ENCODE results near the gene KLHDC7B. TPM values are rescaled to one million over a fixed set of nuclear protein-coding genes. Genes with fewer than 3 reads are reported as not detected.
"Not testable (repeated sequence)": the region's sequence is repeated elsewhere in the genome, so short reads cannot be mapped to it uniquely, and the experiment has no call there.

KLHDC7B gene
- total RNA-seq, 1 donor from 2014 or later = not detected

DNA sequence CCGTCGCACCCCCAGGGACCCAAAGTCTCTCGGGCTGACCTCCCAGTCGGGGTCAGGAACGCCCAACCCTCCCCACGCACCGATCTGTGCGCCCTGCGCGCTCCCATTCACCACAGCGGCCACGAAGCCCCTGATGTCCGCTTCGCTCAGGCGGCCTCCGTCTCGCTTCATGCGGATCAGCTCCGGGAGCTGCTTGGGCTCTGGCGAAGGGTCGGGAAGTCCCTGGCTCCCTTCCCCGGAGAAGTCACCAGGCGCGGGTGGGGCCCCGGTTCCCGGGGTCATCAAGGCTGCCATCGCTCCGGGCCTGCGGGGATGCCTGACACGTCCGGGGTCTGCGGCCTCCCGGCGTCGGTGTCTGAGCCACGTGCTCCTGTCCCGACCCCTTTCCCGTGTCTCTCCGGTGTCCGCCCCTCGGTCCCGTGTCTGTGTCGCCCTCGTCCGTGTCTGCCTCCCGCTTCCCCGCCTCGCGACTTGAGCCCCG is 16.2 kb upstream of the KLHDC7B start:
- no peak for DNase-seq (ENCODE audit: low read depth in 2 of 2)

DNA sequence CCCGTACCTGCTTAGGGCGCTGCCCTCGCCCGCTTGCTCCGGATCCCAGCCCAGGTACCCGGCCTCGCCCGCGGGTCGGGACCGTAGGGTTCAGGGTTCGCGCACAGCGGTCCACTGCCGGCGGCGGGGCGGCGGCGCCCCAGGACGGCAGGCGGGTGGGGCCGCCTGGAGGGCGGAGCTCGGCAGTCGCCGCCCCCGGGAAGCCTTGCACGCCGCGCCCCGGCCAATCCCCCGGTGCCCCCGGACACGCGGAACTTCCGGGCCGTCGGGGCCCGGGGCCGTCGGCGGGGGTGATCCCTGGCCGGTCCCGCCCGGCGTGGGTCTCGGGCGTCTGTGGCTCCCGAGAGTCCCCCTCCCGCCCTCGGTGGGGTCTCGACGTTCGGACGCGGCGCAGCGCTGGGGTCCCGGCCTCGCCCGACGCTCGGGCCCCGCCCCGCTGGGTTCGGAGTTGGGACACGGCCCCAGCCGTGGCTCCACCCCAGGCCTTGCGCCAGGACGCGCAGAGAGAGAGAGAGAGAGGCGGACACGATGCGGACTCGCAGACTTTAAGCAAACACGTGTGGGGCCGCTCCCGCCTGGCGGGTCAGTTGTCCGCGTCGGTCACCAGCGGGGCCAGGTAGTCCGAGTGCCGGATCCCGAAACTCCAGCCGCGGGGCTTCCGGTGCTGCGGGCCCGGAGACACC is 15.7 kb upstream of the KLHDC7B start, which contains the start of gene TYMP:
TSS of gene TYMP (minus strand) at position 116 of the 683 bp plus-strand sequence. CDS start 303 bp downstream, outside the sequence.
- peak; percentile 66 to 70 for DNase-seq (ENCODE audit: low read depth in 2 of 2)

DNA sequence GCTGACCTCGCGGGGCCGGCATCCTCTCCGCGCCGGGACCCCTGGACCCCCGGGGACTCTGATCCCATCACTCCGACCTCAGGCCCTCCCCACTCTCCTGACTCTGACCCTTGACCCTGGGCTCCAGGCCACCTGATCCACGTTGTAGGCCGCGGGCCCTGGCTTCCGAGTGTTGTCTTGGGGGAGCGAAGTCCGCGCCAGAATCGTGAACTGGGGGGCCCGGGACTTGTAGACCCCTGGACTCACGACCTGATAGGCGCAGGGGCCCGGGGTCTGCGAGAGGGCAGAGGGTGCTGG is 15.2 kb upstream of the KLHDC7B start:
- DNase-seq (ENCODE audit: low read depth in 2 of 2) = no peak

GRCh38 chr22:50530877-50531545 is 14.7 kb upstream of the KLHDC7B start:
- DNase-seq (ENCODE audit: low read depth in 2 of 2) = peak; percentile 57 to 78

DNA sequence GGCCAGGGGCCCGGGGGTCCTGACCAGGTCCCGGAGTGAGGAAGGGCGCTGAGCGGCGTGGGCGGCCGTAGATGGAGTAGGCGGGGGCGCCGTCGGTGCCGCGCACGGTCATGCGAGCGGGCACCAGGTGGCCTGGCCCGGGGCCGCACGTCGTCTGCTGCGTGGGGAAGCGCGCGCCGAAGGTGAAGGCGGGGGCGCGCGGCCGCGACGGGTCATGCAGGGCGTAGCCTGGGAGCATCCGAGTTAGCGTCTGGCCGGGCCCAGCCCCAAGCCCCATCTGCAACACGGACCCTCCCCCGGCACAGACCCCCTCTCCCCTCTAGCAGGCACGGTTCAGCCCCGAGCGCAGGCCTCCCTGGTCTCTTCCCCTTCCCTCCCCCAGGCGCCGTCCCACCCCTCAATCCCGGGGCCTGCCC is 14.1 kb upstream of the KLHDC7B start:
- peak in 1 of 2 donors; percentile 58 for DNase-seq (ENCODE audit: low read depth in 2 of 2)

DNA sequence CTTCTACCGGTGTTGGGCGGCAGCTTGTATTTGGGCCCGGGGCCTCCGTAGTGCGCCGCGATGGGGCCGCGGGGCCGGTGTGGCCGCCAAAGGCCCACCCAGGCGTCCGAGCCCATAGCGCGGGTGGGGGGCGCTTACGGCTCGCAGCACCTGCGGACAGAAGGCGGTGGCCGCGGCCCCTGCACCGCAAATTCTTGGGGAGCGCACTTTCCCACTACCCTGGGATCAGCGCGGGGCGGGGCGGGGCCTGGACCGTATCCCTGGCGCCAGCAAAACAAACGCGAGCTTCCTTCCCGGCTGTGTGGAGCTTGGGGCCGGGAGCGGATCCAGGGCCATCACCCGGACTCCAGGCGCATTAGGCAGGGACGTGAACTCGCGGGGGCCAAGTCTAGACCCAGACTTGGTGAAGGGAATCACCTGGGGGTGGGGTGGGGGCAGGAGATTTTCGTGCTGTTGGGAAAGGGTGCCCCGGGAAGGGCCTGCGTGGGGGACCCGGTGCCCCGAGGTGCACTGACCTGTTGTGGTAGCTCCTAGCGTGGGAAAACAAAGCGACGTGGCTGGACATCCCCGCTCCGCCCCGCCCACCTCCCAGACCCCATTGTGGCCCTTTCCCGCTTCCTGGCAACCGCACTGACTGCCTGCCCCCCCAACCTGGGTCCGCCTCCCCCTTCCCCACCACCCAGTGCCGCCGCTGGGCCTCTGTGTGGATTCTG is 13.6 kb upstream of the KLHDC7B start:
- DNase-seq (ENCODE audit: low read depth in 2 of 2) = peak; percentile 77 to 91

GRCh38 chr22:50532824-50533796 is 12.6 kb upstream of the KLHDC7B start:
- DNase-seq (ENCODE audit: low read depth in 2 of 2) = no peak

- DNase-seq (ENCODE audit: low read depth in 2 of 2) = not testable (repeated sequence)
Measured at GRCh38 chr22:50533856-50534711, 11.6 kb upstream of the KLHDC7B start.

DNA sequence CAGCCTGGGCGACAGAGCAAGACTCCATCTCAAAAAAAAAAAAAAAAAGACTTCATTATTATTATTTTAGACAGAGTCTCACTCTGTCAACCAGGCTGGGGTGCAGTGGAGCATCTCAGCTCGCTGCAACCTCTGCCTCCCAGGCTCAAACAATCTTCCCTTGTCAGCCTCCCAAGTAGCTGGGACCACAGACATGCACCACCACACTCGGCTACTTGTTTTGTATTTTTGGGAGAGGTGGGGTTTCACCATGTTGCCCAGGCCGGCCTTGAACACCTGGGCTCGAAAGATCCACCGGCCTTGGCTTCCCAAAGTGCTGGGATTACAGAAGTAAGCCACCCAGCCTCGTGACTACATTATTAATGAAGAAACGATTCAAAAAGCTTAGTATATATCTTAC is 10.6 kb upstream of the KLHDC7B start:
- DNase-seq (ENCODE audit: low read depth in 2 of 2) = no peak

DNA sequence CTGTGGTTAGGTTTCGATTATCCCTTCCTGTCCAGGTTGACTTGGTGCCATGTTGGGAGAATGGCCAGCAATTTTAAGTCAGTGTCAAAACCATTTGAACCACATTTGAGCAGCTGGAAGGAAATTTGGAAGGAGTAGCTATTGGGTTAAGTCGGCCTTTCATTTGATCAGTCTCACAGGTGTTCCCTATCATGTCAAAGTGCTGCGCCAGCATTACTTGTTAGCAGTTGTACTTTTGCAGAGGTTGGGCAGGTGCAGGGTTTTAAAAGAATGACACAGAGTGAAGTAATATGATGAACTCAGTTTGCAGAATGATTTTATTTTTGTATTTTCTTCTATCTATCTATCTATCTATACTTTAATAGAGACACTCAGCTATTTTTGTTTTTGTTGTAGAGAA is 9.5 kb upstream of the KLHDC7B start:
- DNase-seq (ENCODE audit: low read depth in 2 of 2) = no peak

GRCh38 chr22:50537765-50538164 is 7.9 kb upstream of the KLHDC7B start:
- DNase-seq (ENCODE audit: low read depth in 2 of 2) = no peak

DNA sequence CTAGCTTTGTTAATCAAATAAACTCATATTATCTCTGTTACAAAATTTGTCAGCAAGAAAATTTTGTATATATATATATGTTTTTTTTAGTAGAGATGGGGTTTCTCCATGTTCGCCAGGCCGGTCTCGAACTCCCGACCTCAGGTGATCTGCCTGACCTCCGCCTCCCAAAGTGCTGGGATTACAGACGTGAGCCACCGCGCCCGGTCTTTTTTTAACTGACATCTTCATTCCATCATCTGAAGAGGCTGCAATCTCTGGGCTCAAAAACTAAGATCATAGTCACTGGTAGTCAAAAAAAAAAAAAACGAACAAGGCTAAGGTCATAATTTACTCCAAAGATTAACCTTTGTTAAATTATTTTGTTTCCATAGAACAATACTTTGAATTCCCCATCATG is 5.3 kb upstream of the KLHDC7B start:
- no peak for DNase-seq (ENCODE audit: low read depth in 2 of 2)

DNA sequence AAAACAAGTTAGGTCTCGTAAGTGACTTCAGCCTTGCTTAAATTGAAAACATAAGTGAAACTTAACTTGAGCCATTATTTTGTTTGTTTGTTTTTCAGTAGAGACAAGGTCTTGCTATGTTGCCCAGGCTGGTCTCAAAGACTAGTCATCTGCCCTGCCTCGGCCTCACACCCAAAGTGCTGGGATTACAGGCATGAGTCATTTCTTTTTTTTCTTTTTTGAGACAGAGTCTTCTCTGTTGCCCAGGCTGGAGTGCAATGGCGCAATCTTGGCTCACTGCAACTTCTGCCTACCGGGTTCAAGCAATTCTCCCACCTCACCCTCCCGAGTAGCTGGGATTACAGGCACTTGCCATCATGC is 4.1 kb upstream of the KLHDC7B start:
- peak in 1 of 2 donors; percentile 66 for DNase-seq (ENCODE audit: low read depth in 2 of 2)

GRCh38 chr22:50542416-50542927 is 3.2 kb upstream of the KLHDC7B start:
- no peak for DNase-seq (ENCODE audit: low read depth in 2 of 2)

DNA sequence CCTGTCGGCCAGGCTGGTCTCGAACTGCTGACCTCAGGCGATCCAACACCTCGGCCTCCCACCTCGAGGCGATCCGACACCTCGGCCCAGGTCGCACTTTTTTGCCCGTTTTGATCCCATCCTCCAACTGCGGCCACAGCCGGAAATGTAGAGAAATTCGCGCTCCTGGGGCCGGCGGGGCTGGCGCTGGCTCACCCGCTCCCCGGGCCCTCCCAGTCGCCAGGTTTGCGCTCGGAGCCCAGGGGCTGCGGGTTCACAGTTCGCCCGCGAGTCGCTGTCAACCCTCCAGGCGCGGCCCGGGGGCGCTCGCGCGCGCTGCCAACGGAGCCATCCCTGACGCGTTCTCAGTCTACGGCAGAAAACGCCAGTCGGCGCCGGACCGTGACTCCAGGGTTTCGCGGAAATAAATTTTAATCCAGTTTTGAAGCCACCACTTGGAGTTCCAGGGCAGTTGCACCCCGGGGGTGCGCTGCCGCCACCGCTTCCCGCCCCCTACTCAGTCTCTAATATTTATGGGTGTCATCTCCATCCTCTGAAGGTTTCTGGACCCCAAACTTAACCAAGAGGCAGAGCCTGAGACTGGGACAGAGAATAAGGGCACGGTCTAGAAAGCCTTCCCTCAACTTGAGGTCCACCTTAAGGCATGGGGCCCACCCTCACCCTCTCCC is 1.5 kb upstream of the KLHDC7B start:
- peak; percentile 64 to 79 for DNase-seq (ENCODE audit: low read depth in 2 of 2)

DNA sequence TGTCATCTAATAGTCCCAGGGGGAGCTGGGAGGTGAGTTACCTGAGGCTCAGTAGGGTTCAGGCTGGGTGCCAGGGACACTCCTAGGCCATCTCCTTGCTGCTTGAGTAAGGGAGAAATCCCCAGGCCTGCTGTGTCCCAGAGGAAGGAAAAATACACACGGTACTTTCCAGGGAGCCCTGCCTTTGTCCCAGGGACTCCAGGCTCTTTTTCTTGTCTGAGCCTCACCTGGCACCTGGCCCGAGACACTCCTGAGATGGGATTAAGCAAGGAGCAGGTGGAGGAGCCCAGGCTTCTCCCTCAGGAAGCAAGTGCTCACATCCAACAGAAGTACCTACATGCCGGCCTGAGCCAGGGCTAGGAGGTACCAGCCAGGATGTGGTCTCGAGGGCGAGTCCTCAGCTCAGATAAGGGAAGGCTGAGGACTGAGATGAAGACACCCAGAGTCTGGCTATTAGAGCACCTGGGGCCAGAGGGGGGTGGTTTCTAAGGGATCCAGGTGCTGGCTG is 899 bp upstream of the KLHDC7B start:
- DNase-seq (ENCODE audit: low read depth in 2 of 2) = no peak

GRCh38 chr22:50546326-50547262 is 895 bp downstream of the KLHDC7B start:
- no peak for DNase-seq (ENCODE audit: low read depth in 2 of 2)

GRCh38 chr22:50547263-50547985 is 1.7 kb downstream of the KLHDC7B start:
- DNase-seq (ENCODE audit: low read depth in 2 of 2) = no peak

Data from lung microvascular endothelial cell (primary cell).